K562 (cell line): ENCODE measurements around the gene BAD. TPM values are rescaled to one million over a fixed set of nuclear protein-coding genes. Genes with fewer than 3 reads are reported as not detected.

Experiments used
- BCL6 ChIP-seq: fragments of 250-450 bp; sonication (Bioruptor Pico); IDR thresholded peaks from 2 replicates; pipeline ENCODE4 v1.4.0; 2020
- CAMTA2 ChIP-seq: fragments of 250-450 bp; sonication (Bioruptor Pico); conservative IDR thresholded peaks from 2 replicates; pipeline ENCODE4 v1.5.1; 2022
- ESRRA ChIP-seq: fragments of 450-650 bp; IDR thresholded peaks from 2 replicates; pipeline ENCODE4 v1.6.1; 2014; ENCODE audit warnings: low read depth, mild to moderate bottlenecking, moderate library complexity, borderline replicate concordance
- HES1 ChIP-seq: fragments of 450-650 bp; IDR thresholded peaks from 2 replicates; pipeline ENCODE4 v1.6.1; 2016; ENCODE audit warnings: low read depth, mild to moderate bottlenecking, moderate library complexity
- IRF9 ChIP-seq: fragments of 450-650 bp; IDR thresholded peaks from 2 replicates; pipeline ENCODE4 v1.6.1; 2016; ENCODE audit warnings: missing biosample characterization, missing genetic modification characterization
- MBD1 ChIP-seq: fragments of 250-450 bp; sonication (Bioruptor Pico); IDR thresholded peaks from 2 replicates; pipeline ENCODE4 v1.8.0; 2022; ENCODE audit warnings: inconsistent platforms
- PREB ChIP-seq: sonication (generic); formaldehyde crosslinking; IDR thresholded peaks from 2 replicates; pipeline ENCODE4 v1.8.1; 2023; ENCODE audit warnings: mild to moderate bottlenecking, missing genetic modification reagents
- RFX5 ChIP-seq: IDR thresholded peaks from 2 replicates; pipeline ENCODE4 v1.6.1; 2011; ENCODE audit warnings: low read depth, mild to moderate bottlenecking, improper control_type of control experiment, low read length
- SP2 ChIP-seq: IDR thresholded peaks from 2 replicates; pipeline ENCODE4 v1.6.1; 2011; ENCODE audit warnings: mild to moderate bottlenecking, low read depth, low read length, moderate library complexity; ENCODE audit not compliant: poor library complexity, severe bottlenecking; ENCODE audit errors: extremely low read depth
- STAG1 ChIP-seq: sonication (generic); formaldehyde crosslinking; IDR thresholded peaks from 2 replicates; pipeline ENCODE4 v1.5.0; 2020; ENCODE audit warnings: missing genetic modification reagents, borderline replicate concordance
- TCF7 ChIP-seq: sonication (generic); IDR thresholded peaks from 2 replicates; pipeline ENCODE4 v1.6.1; 2016; ENCODE audit warnings: antibody characterized with exemption, borderline replicate concordance
- ZNF277 ChIP-seq: fragments of 250-450 bp; sonication (Bioruptor Pico); IDR thresholded peaks from 2 replicates; pipeline ENCODE4 v1.8.0; 2022; ENCODE audit warnings: inconsistent platforms, mild to moderate bottlenecking, moderate library complexity, borderline replicate concordance
- ZNF592 ChIP-seq: fragments of 450-650 bp; IDR thresholded peaks from 2 replicates; pipeline ENCODE4 v1.6.1; 2017; ENCODE audit warnings: antibody characterized with exemption, mild to moderate bottlenecking
- ZNF740 ChIP-seq, 3 experiments: fragments of 200-800 bp in 1 of 3; sonication (Bioruptor generic) in 1 of 3; sonication (generic) in 1 of 3; formaldehyde crosslinking in 1 of 3; IDR thresholded peaks; 2 replicates each; pipeline versions ENCODE4 v1.6.1 to v1.8.0; 2016 to 2022; ENCODE audit warnings: mild to moderate bottlenecking in 2 of 3, missing compliant biosample characterization in 2 of 3, missing genetic modification characterization in 2 of 3, missing genetic modification reagents in 1 of 3
- polyA plus RNA-seq, 8 experiments: library from polyadenylated mRNA; depleted of rRNA in 4 of 8; stranded (reverse) in 5 of 8; unstranded in 3 of 8; fragments of >200 nt; fragmentation: Nextera tagmentation in 2 of 8; fragmentation: Illumina TruSeq in 1 of 8; extraction: Ambion mirVana in 2 of 8; extraction: Trizol in 1 of 8; gene quantifications; 2 replicates each; pipeline versions ENCODE4 v1.2.1 to v1.2.3, GENCODE V29; 2011 to 2014; ENCODE audit warnings: inconsistent platforms in 1 of 8, missing spikeins in 1 of 8
- total RNA-seq, 7 experiments: library from RNA; depleted of rRNA in 6 of 7; stranded (reverse); fragments of >200 nt in 6 of 7; fragmentation: Illumina TruSeq in 2 of 7; extraction: Trizol in 2 of 7; gene quantifications; 2 replicates each; pipeline versions ENCODE4 v1.2.1 to v1.2.3, GENCODE V29; 2011 to 2021; ENCODE audit warnings: low replicate concordance in 1 of 7

The BAD gene
- total and polyA plus RNA-seq, 9 of the 15 experiments (the other 6 are each of a cell fraction or from before 2014, with no cell fraction given) = 0.61 to 45.6 (median 11.8) TPM

- TF ChIP-seq PREB (CRISPR knock-in tag) (no peak), ZNF592 (peak; percentile 51; the same call in 1 of the 2 replicates), ZNF277 (CRISPR knock-in tag) (no peak), BCL6 (CRISPR knock-in tag) (no peak), IRF9 (tag) (no peak), ESRRA (peak; percentile 95), RFX5 (no peak), HES1 (peak; percentile 75; the same call in 1 of the 2 replicates), SP2 (no peak), TCF7 (no peak), ZNF740 (CRISPR knock-in tag; IDR thresholded peaks at IDR 0.05) (0 out of 2 replicates have a peak, but pooled peaks have one; percentile 43), ZNF740 (tag; IDR thresholded peaks at IDR 0.05) (0 out of 4 replicates have a peak, but pooled peaks of 1 of the 2 experiments have one; percentile 35), MBD1 (CRISPR knock-in tag) (no peak), STAG1 (no peak), CAMTA2 (CRISPR knock-in tag) (no peak)
Observed at GRCh38 chr11:64240435-64241240, 43.8 kb downstream of the BAD start, which contains the start of gene FKBP2 (continued).
